Measurements from ENCODE around the gene PLEKHA7. TPM values are rescaled to one million over a fixed set of nuclear protein-coding genes. Genes with fewer than 3 reads are reported as not detected.

Gene PLEKHA7
- total RNA-seq, 6 donors from 2014 or later, result 27.5 to 87.0 (median 48.6) TPM

- Histone ChIP-seq H3K9me3 (no peaks in the 10 kb centered on the region), H3K4me3 (no peak overlapping the region), H3K36me3 (peaks cover 0 to 6% (median 1%) of the 10 kb centered on the region in 4 donors), H3K27ac (no peak overlapping the region), H3K4me1 (no peaks in the 10 kb centered on the region), H3K27me3 (no peaks in the 10 kb centered on the region)
- ATAC-seq (ENCODE audit: low FRiP score in 2 of 2), result no peak
- WGBS, 2 donors, result 70 to 72% methylated on average over 2 of the region's 2 CpGs
- TF ChIP-seq CTCF (IDR thresholded peaks at IDR 0.05) (no peak), POLR2AphosphoS5 (IDR thresholded peaks at IDR 0.05) (no peak), POLR2A (IDR thresholded peaks at IDR 0.05) (no peak), EP300 (IDR thresholded peaks at IDR 0.05) (no peak)
- no peak for DNase-seq
These were observed 187.1 kb downstream of the PLEKHA7 start for GRCh38 chr11:16827139-16827538.

DNA sequence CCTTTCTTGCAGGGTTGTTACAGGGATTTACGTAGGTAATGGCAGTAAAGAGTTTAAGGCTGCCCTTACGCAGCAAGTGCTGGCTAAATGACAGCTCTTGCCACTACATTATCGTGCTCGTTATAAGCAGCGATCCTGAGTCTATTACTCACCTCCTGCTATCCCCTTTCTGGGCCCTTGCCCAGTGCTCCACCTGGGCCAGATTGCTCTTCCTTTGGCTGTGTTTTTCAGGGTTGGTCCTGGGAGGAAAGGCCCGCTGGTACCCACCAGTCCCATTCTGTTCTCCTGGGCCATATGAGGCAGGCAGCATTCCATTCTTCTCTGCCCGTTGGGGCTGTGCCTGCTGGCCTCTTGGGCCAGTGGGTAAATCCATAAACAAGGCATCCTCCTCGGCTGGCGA lies 188.2 kb downstream of the PLEKHA7 start:
- H3K4me3 ChIP-seq, result no peak overlapping the region

DNA sequence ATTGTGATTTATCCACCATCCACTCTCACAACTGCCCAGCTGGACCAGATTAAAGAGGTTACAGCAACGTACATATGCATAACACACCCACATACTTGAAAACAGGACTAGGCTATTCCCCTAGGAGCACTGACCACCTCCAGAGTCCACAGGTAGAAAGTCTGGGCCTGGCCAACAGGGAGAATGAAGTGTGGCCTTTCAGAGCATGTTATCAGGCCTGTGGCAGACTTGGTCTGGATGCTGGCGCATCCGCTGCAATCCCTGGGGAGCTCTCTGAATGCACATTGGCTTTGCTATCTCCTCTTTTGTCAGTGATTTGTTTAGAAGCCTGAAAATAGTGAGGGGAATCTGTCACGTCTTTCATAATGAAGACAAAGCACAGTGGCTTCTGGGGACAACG lies 189.1 kb downstream of the PLEKHA7 start:
- H3K27ac ChIP-seq, result no peak overlapping the region
- DNase-seq, result no peak
- TF ChIP-seq EP300 (IDR thresholded peaks at IDR 0.05), result no peak
- no peak for TF ChIP-seq CTCF (IDR thresholded peaks at IDR 0.05)
- no peak for TF ChIP-seq POLR2A (IDR thresholded peaks at IDR 0.05)
- TF ChIP-seq POLR2AphosphoS5 (IDR thresholded peaks at IDR 0.05), result no peak
- no peaks in the 10 kb centered on the region for H3K27me3 ChIP-seq
- 79 to 88% methylated on average over 5 of the region's 5 CpGs for WGBS, 2 donors
- no peak overlapping the region for H3K4me3 ChIP-seq
- H3K36me3 ChIP-seq, result peaks cover 0 to 6% (median 1%) of the 10 kb centered on the region in 4 donors
- no peak for ATAC-seq (ENCODE audit: low FRiP score in 2 of 2)
- no peaks in the 10 kb centered on the region for H3K9me3 ChIP-seq
- H3K4me1 ChIP-seq, result peaks cover 6 to 9% (median 7%) of the 10 kb centered on the region in 4 donors

More for the DNA sequence above, 188.2 kb downstream of the PLEKHA7 start:
- DNase-seq, result no peak
- no peak for TF ChIP-seq EP300 (IDR thresholded peaks at IDR 0.05)
- TF ChIP-seq POLR2A (IDR thresholded peaks at IDR 0.05), result no peak
- TF ChIP-seq CTCF (IDR thresholded peaks at IDR 0.05), result no peak
- TF ChIP-seq POLR2AphosphoS5 (IDR thresholded peaks at IDR 0.05), result no peak
- 90 to 94% methylated on average over 9 of the region's 9 CpGs for WGBS, 2 donors
- Histone ChIP-seq H3K36me3 (peaks cover 0 to 6% (median 1%) of the 10 kb centered on the region in 4 donors), H3K9me3 (no peaks in the 10 kb centered on the region), H3K4me1 (peaks cover 0 to under 1% (median under 1%) of the 10 kb centered on the region in 4 donors), H3K27ac (no peak overlapping the region), H3K27me3 (no peaks in the 10 kb centered on the region)
- no peak for ATAC-seq (ENCODE audit: low FRiP score in 2 of 2)

GRCh38 chr11:16820324-16821092 lies 193.7 kb downstream of the PLEKHA7 start:
- no peak overlapping the region for H3K27ac ChIP-seq
- DNase-seq, result peak in 1 of 2 donors; percentile 80
- peaks cover 6 to 21% (median 14%) of the 10 kb centered on the region in 4 donors for H3K4me1 ChIP-seq
- peak; percentile 62 to 81 for ATAC-seq (ENCODE audit: low FRiP score in 2 of 2)
- TF ChIP-seq CTCF (IDR thresholded peaks at IDR 0.05) (peak; percentile 66 to 82 (median 76)), POLR2A (IDR thresholded peaks at IDR 0.05) (no peak), EP300 (IDR thresholded peaks at IDR 0.05) (no peak), POLR2AphosphoS5 (IDR thresholded peaks at IDR 0.05) (no peak)
- no peaks in the 10 kb centered on the region for H3K27me3 ChIP-seq
- WGBS, 2 donors, result 33 to 34% methylated on average over 7 to 8 of the region's 8 CpGs
- peaks cover 0 to 13% (median 0%) of the 10 kb centered on the region in 4 donors for H3K36me3 ChIP-seq
- H3K4me3 ChIP-seq, result no peak overlapping the region
- H3K9me3 ChIP-seq, result no peaks in the 10 kb centered on the region

All from upper lobe of left lung (tissue), 6 donors.